ENCODE measurements around the gene FBXO27. TPM values are rescaled to one million over a fixed set of nuclear protein-coding genes. Genes with fewer than 3 reads are reported as not detected.
"Not testable (repeated sequence)": the region's sequence is repeated elsewhere in the genome, so short reads cannot be mapped to it uniquely, and the experiment has no call there.

FBXO27 gene
- polyA plus RNA-seq, 5 donors: 3.6 to 5.1 (median 4.1) TPM

DNA sequence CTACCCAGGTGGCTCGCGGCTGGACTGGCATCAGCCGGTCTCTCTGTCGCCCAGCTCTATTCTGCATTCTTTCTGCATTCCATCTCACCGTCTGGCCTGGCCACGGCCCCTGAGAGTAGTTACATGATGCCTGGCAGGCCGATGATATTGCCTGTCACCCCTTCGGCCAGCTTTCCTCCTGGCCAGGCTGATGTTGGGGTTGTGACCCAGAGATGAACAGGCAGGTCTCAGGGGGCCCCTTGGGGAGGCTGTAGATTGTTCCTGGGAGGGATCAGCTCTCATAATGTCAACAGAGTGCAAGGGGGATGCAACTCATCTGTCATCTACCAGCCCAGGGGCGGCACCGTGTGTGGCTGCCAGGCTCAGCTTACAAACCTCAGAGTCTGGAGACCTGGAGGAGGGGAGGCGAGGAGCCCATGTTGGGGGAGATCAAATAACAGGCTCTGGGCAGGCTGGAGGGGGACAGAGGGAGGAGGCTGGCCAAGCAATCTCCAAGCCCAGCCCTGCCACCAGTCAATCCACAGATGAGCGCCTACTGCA is 43.2 kb downstream of the FBXO27 start:
- no peak for DNase-seq

DNA sequence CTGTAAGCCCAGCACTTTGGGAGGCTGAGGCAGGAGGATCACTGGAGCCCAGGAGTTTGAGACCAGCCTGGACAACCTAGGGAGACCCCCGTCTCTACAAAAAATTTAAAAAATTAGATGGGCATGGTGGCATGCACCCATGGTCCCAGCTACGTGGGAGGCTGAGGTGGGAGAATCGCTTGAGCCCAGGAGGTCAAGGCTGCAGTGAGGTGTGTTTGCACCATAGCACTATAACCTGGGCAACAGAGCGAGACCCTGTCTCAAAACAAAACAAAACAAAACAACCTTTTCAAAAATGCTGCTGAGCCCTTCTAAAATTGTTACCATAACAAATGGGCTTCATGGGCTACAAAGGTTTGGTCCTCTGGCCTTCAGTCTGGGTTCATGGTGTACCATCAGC is 43.7 kb downstream of the FBXO27 start:
- not testable (repeated sequence) for DNase-seq

DNA sequence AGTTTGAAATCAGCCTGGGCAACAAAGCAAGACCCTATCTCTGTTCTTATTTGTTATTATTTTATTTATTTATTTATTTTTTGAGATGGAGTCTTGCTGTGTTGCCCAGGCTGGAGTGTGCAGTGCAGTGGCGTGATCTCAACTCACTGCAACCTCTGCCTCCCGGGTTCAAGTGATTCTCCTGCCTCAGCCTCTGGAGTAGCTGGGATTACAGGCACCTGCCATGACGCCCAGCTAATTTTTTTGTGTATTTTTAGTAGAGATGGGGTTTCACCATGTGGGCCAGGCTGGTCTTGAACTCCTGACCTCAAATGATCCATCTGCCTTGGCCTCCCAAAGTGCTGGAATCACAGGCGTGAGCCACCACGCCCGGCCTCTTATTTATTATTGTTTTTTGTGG is 44.6 kb downstream of the FBXO27 start:
- DNase-seq: not testable (repeated sequence)

DNA sequence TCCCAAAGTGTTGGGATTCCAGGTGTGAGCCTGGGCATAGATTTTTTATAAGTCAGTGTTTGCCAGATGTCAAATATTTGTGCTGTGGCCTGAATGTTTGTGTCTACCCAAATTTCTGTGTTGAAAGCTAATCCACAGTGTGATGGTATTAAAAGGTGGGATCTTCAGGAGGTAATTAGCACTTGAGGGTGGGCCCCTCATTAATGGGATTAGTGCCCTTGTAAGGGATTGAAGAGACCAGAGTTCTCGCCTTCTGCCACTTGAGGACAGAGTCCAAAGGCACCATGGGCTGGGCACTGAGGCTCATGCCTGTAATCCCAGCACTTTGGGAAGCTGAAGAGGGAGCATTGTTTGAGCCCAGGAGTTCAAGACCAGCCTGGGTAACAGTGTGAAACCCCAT is 47.1 kb downstream of the FBXO27 start:
- DNase-seq: no peak

DNA sequence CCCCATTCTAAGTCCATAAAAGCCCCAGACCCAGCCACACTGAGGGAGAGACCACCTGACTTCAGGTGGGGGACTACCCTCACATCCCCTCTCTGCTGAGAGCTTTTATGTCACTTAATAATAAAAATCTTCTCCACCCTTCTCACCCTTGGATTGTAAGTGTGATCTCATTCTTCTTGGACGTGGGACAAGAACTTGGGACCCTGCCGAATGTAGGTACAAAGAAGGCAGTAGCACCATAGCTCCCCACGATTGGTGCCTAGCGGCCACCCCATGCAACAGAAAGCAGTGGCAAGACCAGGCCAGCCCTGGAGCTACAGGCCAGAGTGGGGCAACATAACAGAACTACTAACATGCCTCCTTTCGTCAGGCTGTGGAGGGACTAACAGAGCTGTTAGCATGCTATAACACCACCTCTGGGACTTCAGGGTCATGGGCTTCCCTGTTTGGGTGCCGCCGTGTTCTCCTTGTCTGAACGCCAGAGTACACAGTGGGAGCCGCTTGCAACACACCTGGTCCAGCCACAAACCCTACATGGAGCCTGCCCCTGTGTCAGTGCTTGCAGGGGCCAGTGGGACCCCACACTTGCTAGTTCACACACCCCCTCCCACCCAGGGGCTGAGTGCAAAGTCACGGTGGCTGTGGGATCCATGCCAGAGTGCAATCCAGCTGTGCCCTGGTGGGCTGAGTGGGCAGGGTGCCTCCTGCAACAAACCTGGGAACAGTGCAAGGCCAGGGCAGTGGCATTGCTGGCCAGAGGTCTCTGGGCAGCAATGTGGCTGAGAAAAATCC is 51.6 kb downstream of the FBXO27 start:
- no peak for DNase-seq

DNA sequence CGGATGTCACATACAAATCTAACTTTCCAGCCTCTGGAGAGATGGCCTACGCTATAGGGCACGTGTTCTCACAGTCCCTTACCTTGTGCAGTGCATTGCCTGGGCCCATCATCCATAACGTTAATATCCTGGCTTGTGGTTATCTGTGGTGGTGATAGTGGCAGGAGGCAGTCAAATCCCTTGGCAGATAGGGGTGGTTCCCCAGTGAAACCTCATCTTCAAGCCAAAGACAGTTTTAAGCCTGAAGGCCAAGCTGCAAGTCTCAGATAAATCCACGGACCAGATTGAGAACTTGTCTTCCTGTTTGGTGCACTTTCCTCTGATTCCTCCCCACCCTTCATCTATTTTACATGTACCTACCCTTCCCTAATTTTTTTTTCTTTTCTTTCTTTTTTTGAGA is 52.5 kb downstream of the FBXO27 start:
- DNase-seq: no peak

DNA sequence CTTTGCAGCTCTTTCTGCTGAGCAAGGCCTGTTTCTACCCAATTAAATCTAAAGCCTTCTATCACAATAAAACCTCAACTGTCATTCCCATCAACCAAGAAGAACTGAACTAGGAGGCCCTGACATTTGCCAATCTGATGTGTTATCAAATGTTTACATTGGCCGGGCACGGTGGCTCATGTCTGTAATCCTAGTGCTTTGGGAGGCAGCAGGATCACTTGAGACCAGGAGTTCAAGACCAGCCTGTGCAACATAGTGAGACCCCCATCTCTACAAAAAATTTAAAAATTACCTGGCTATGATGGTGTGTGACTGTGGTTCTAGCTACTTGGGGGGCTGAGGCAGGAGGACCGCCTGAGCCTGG is 54.0 kb downstream of the FBXO27 start:
- DNase-seq: no peak

DNA sequence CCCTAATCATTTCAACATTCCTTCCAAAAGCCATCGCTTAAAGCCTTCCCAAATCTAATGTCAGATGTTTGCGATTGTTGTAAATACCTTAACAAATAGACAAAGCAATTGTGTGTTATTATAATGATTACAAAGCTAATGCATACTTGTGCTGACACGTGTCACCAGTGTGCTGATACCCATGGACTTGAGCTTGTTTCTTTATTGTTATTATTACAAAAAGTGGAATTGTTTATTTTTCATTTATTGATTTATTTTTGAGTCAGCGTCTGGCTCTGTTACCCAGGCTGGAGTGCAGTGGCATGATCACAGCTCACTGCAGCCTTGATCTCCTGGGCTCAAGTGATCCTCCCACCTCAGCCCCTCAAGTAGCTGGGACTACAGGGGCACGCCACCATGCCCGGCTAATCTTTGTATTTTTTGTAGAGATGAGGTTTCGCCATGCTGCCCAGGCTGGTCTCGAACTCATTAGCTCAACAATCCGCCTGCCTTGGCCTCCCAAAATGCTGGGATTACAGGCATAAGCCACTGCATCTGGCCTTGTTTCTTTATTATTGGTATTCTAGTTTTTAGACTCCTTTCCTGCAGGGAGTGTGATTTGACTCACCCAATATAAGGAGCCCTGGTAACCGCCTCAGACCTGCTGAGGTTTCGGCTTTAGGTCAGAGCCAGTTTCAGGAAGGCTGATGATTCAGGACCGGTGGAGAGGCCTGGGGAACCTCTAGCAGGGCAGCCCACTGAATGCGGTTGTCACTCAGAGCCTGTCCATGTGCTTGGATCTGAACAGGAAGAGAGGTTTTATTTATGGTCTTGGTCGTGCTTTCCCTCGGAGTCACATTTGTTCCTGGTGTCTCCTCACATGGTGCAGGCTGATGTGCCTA is 54.7 kb downstream of the FBXO27 start:
- DNase-seq: no peak

DNA sequence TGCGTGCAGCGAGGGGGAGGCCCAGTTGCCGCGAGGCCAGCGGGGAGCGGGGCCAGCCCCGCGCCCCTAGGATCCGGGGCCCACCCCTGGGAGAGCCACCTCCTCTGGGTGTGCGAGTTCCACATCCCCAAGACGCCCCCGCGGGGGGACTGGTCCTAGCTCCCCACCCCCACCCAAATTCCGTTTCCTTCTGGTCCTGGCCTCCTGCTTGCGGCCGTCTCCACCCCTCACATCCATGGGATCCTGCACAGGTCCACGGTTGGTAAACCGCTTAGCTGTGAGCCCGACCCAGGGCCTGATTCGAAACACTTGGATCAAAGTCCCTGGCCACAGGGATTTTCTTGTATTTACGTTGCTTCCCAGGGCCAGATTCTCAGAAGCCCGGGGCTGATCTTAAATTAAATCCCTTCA is 56.5 kb downstream of the FBXO27 start:
- DNase-seq: peak in 1 of 2 donors; percentile 41

DNA sequence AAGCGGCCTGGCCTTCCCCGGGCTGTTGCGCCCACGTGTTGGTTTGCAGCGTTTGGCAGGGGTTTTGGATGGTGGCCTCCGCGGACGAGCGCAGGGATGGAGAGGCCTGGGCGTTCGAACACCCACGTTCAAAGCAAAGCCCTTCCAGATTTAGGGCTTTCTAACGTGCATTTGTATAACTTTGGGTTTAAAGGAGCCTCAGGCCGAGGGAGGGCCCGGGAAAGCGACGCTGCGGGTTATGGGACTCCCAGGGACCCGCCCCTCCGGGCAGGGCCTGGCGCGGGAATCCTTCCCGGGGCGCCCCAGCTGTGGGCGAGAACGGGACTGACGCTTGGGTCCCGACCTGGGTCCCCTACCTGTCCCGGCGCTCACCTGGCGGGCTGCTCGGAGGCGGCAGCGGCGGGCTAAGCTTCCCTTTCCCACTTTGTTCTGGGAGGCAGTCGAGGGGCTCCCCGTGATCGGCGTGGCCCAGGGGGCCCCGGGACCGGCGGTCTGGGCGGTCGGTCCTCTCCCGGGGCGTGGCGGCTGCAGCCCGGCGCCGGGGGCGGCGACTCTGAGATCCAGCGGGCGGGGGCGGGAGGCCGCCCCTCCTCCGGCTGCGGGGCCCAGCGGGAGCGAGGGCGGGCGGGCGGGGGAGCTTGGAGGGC is 57.0 kb downstream of the FBXO27 start, which contains the start of gene FBXO17:
Gene FBXO17, minus strand, starts transcription at position 529 of the 647 bp plus-strand sequence. CDS start 25,423 bp downstream, outside the sequence.
- DNase-seq: peak; percentile 66 to 79

DNA sequence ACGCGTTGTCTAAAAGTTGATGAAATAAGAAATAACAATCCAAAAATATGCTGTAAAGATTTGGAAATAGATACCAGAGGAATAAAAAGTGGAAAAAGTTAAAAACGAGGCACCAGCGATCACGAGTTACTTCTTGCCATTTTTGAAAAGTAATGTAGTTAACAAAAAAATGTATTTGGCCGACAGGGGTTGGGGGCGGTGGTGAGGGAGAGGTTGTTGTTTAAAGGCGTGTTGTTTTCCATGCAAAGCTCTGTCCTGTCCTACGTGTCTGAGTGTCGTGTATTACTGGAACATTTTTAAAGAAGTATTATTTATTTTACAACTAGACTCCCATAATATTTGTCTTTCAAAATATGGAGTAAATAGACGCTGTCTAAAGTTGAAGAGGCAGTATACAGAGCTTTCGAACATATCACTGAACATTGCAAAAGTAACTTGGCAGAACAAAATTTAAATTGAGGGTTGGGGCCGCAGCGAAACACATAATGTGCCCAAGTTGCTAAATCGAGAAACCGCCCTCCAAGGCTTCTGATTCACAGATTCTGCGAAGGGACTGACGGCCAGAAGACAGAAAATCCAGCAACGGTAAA is 57.6 kb downstream of the FBXO27 start:
- no peak for DNase-seq

Other genes starting within 250 kb of the FBXO27 start
- gene LGALS7B, start 243.3 kb downstream of the FBXO27 start, polyA plus RNA-seq (ENCODE audit: insufficient read depth in 1 of 5, insufficient read length in 5 of 5, low replicate concordance in 1 of 5): 1 to 10 TPM in 3 of 5 donors, under 1 TPM in 1, not detected in 1; 0.71 to 1.2 (median 1.1) TPM
- gene LGALS4, start 219.6 kb downstream of the FBXO27 start, polyA plus RNA-seq (ENCODE audit: insufficient read depth in 1 of 5, insufficient read length in 5 of 5, low replicate concordance in 1 of 5): 1 to 10 TPM in 4 of 5 donors, under 1 TPM in 1; 0.83 to 4.7 (median 2.5) TPM
- gene ECH1, start 200.8 kb downstream of the FBXO27 start, polyA plus RNA-seq (ENCODE audit: insufficient read depth in 1 of 5, insufficient read length in 5 of 5, low replicate concordance in 1 of 5): 100 to 1,000 TPM in 3 of 5 donors, 10 to 100 TPM in 2; 86.0 to 132 (median 117) TPM
- gene HNRNPL, start 182.6 kb downstream of the FBXO27 start, polyA plus RNA-seq (ENCODE audit: insufficient read depth in 1 of 5, insufficient read length in 5 of 5, low replicate concordance in 1 of 5): 100 to 1,000 TPM; 370 to 435 (median 405) TPM
- gene RINL, start 154.3 kb downstream of the FBXO27 start, polyA plus RNA-seq (ENCODE audit: insufficient read depth in 1 of 5, insufficient read length in 5 of 5, low replicate concordance in 1 of 5): 1 to 10 TPM; 6.4 to 9.4 (median 8.4) TPM
- gene SIRT2, start 132.9 kb downstream of the FBXO27 start, polyA plus RNA-seq (ENCODE audit: insufficient read depth in 1 of 5, insufficient read length in 5 of 5, low replicate concordance in 1 of 5): 10 to 100 TPM; 46.7 to 60.0 (median 56.8) TPM
- gene NFKBIB, start 132.6 kb downstream of the FBXO27 start, polyA plus RNA-seq (ENCODE audit: insufficient read depth in 1 of 5, insufficient read length in 5 of 5, low replicate concordance in 1 of 5): 10 to 100 TPM in 1 of 5 donors, 1 to 10 TPM in 4; 4.7 to 10.1 (median 5.5) TPM
- gene CCER2, start 120.4 kb downstream of the FBXO27 start, polyA plus RNA-seq (ENCODE audit: insufficient read depth in 1 of 5, insufficient read length in 5 of 5, low replicate concordance in 1 of 5): 1 to 10 TPM in 2 of 5 donors, under 1 TPM in 2, not detected in 1; 0.46 to 1.1 (median 0.80) TPM
- gene SARS2, start 101.8 kb downstream of the FBXO27 start, polyA plus RNA-seq (ENCODE audit: insufficient read depth in 1 of 5, insufficient read length in 5 of 5, low replicate concordance in 1 of 5): 10 to 100 TPM; 28.8 to 42.3 (median 37.7) TPM
- gene MRPS12, start 101.6 kb downstream of the FBXO27 start, polyA plus RNA-seq (ENCODE audit: insufficient read depth in 1 of 5, insufficient read length in 5 of 5, low replicate concordance in 1 of 5): 10 to 100 TPM; 10.9 to 25.8 (median 15.0) TPM
- gene FBXO17, start 56.8 kb downstream of the FBXO27 start, polyA plus RNA-seq (ENCODE audit: insufficient read depth in 1 of 5, insufficient read length in 5 of 5, low replicate concordance in 1 of 5): 10 to 100 TPM; 36.5 to 48.9 (median 44.2) TPM
- under 1 TPM; 0.08 to 0.16 (median 0.14) TPM for gene ACP7, start 51.8 kb upstream of the FBXO27 start, polyA plus RNA-seq (ENCODE audit: insufficient read depth in 1 of 5, insufficient read length in 5 of 5, low replicate concordance in 1 of 5)
- gene PAK4, start 93.2 kb upstream of the FBXO27 start, polyA plus RNA-seq (ENCODE audit: insufficient read depth in 1 of 5, insufficient read length in 5 of 5, low replicate concordance in 1 of 5): 10 to 100 TPM; 32.3 to 71.0 (median 52.4) TPM
- under 1 TPM; 0.09 to 0.29 (median 0.21) TPM for gene NCCRP1, start 164.4 kb upstream of the FBXO27 start, polyA plus RNA-seq (ENCODE audit: insufficient read depth in 1 of 5, insufficient read length in 5 of 5, low replicate concordance in 1 of 5)
- gene SYCN, start 171.7 kb upstream of the FBXO27 start, polyA plus RNA-seq (ENCODE audit: insufficient read depth in 1 of 5, insufficient read length in 5 of 5, low replicate concordance in 1 of 5): not detected
- gene IFNL3, start 212.5 kb upstream of the FBXO27 start, polyA plus RNA-seq (ENCODE audit: insufficient read depth in 1 of 5, insufficient read length in 5 of 5, low replicate concordance in 1 of 5): not detected
- gene IFNL4, start 216.3 kb upstream of the FBXO27 start, polyA plus RNA-seq (ENCODE audit: insufficient read depth in 1 of 5, insufficient read length in 5 of 5, low replicate concordance in 1 of 5): not detected
- gene IFNL2, start 235.8 kb upstream of the FBXO27 start, polyA plus RNA-seq (ENCODE audit: insufficient read depth in 1 of 5, insufficient read length in 5 of 5, low replicate concordance in 1 of 5): not detected